ENCODE measurements around the gene SLC16A14. TPM values are rescaled to one million over a fixed set of nuclear protein-coding genes. Genes with fewer than 3 reads are reported as not detected.

Gene SLC16A14
- total and polyA plus RNA-seq, 10 of the 15 experiments (the other 5 are each of a cell fraction or from before 2014, with no cell fraction given): 0.87 to 6.4 (median 4.1) TPM; not detected in 1

DNA sequence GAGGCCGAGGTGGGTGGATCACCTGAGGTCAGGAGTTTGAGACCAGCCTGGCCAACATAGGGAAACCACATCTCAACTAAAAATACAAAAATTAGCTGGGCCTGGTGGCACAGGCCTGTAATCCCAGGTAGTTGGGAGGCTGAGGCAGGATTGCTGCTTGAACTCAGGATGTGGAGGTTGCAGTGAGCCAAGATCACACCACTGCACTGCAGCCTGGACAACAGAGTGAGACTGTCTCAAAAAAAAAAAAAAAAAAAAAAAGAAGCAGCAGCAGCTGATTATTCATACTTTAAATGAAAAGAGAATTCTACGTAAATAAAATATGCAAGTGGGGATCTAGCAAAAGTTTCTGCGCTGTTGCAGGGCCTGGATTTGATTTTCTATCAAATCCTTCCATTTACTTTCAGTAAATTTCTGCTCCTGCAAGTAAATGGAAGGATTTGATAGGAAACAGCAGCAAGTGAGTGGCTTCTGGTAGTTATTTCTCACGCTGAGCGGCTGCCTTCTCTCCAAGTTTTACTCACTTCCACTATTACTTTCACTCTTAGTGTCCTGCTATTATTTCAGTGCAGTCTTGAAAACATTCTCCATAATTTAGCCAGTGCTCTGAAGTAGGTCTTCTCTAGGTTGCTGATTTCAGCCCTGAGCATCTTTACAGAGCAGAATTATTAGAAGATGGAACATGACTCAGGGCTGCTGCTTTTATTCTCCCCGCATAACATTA, 68.4 kb downstream of the SLC16A14 start (continued):
- TF ChIP-seq RELA (IDR thresholded peaks at IDR 0.05; ENCODE audit: borderline replicate concordance, partially characterized antibody) (no peak), MAX (IDR thresholded peaks at IDR 0.05; ENCODE audit: low read depth, low read length) (no peak), FOXM1 (IDR thresholded peaks at IDR 0.05; ENCODE audit: low read depth, low read length) (peak; percentile 58; the same call in 1 of the 2 replicates), ATF2 (IDR thresholded peaks at IDR 0.05; ENCODE audit: low read length) (peak; percentile 28; the same call in 1 of the 2 replicates), TARDBP (IDR thresholded peaks at IDR 0.05; ENCODE audit: borderline replicate concordance) (no peak), EED (IDR thresholded peaks at IDR 0.05; ENCODE audit: low read depth) (peak; percentile 68), KAT2A (conservative IDR thresholded peaks at IDR 0.05; ENCODE audit: control insufficient read depth, low read depth, low read length) (no peak), POLR2AphosphoS5 (IDR thresholded peaks at IDR 0.05; ENCODE audit: low read length) (no peak), MYC (IDR thresholded peaks at IDR 0.05; ENCODE audit: insufficient read depth, insufficient read length, insufficient replicate concordance, low read length, severe bottlenecking) (no peak), IKZF1 (conservative IDR thresholded peaks at IDR 0.05) (peak; percentile 74), NFYB (IDR thresholded peaks at IDR 0.05; ENCODE audit: insufficient read depth, low read depth, low read length) (no peak), CHD4 (IDR thresholded peaks at IDR 0.05) (no peak), IKZF2 (IDR thresholded peaks at IDR 0.05) (peak; percentile 69 to 70; a peak in 3 of 4 replicates), IRF4 (IDR thresholded peaks at IDR 0.05; ENCODE audit: low read depth, low read length) (peak; percentile 88)
- TF ChIP-seq, protein P1, sequence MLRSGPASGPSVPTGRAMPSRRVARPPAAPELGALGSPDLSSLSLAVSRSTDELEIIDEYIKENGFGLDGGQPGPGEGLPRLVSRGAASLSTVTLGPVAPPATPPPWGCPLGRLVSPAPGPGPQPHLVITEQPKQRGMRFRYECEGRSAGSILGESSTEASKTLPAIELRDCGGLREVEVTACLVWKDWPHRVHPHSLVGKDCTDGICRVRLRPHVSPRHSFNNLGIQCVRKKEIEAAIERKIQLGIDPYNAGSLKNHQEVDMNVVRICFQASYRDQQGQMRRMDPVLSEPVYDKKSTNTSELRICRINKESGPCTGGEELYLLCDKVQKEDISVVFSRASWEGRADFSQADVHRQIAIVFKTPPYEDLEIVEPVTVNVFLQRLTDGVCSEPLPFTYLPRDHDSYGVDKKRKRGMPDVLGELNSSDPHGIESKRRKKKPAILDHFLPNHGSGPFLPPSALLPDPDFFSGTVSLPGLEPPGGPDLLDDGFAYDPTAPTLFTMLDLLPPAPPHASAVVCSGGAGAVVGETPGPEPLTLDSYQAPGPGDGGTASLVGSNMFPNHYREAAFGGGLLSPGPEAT (IDR thresholded peaks at IDR 0.05; ENCODE audit: low read depth): peak; percentile 53; the same call in 1 of the 2 replicates
- TF ChIP-seq, protein P2, sequence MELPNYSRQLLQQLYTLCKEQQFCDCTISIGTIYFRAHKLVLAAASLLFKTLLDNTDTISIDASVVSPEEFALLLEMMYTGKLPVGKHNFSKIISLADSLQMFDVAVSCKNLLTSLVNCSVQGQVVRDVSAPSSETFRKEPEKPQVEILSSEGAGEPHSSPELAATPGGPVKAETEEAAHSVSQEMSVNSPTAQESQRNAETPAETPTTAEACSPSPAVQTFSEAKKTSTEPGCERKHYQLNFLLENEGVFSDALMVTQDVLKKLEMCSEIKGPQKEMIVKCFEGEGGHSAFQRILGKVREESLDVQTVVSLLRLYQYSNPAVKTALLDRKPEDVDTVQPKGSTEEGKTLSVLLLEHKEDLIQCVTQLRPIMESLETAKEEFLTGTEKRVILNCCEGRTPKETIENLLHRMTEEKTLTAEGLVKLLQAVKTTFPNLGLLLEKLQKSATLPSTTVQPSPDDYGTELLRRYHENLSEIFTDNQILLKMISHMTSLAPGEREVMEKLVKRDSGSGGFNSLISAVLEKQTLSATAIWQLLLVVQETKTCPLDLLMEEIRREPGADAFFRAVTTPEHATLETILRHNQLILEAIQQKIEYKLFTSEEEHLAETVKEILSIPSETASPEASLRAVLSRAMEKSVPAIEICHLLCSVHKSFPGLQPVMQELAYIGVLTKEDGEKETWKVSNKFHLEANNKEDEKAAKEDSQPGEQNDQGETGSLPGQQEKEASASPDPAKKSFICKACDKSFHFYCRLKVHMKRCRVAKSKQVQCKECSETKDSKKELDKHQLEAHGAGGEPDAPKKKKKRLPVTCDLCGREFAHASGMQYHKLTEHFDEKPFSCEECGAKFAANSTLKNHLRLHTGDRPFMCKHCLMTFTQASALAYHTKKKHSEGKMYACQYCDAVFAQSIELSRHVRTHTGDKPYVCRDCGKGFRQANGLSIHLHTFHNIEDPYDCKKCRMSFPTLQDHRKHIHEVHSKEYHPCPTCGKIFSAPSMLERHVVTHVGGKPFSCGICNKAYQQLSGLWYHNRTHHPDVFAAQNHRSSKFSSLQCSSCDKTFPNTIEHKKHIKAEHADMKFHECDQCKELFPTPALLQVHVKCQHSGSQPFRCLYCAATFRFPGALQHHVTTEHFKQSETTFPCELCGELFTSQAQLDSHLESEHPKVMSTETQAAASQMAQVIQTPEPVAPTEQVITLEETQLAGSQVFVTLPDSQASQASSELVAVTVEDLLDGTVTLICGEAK (IDR thresholded peaks at IDR 0.05; ENCODE audit: borderline replicate concordance): no peak
- TF ChIP-seq, protein P3, sequence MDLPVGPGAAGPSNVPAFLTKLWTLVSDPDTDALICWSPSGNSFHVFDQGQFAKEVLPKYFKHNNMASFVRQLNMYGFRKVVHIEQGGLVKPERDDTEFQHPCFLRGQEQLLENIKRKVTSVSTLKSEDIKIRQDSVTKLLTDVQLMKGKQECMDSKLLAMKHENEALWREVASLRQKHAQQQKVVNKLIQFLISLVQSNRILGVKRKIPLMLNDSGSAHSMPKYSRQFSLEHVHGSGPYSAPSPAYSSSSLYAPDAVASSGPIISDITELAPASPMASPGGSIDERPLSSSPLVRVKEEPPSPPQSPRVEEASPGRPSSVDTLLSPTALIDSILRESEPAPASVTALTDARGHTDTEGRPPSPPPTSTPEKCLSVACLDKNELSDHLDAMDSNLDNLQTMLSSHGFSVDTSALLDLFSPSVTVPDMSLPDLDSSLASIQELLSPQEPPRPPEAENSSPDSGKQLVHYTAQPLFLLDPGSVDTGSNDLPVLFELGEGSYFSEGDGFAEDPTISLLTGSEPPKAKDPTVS (IDR thresholded peaks at IDR 0.05; ENCODE audit: low read depth, low read length): no peak
- TF ChIP-seq, protein P4, sequence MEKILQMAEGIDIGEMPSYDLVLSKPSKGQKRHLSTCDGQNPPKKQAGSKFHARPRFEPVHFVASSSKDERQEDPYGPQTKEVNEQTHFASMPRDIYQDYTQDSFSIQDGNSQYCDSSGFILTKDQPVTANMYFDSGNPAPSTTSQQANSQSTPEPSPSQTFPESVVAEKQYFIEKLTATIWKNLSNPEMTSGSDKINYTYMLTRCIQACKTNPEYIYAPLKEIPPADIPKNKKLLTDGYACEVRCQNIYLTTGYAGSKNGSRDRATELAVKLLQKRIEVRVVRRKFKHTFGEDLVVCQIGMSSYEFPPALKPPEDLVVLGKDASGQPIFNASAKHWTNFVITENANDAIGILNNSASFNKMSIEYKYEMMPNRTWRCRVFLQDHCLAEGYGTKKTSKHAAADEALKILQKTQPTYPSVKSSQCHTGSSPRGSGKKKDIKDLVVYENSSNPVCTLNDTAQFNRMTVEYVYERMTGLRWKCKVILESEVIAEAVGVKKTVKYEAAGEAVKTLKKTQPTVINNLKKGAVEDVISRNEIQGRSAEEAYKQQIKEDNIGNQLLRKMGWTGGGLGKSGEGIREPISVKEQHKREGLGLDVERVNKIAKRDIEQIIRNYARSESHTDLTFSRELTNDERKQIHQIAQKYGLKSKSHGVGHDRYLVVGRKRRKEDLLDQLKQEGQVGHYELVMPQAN (conservative IDR thresholded peaks at IDR 0.05): no peak

Data from GM12878 (cell line).